GM19238 (cell line): ENCODE measurements around the gene PRR7.

Experiments
- DNase-seq: peaks from one replicate; pipeline ENCODE4 v3.0.0; 2011; ENCODE audit warnings: low spot score; ENCODE audit not compliant: insufficient read length

PRR7 gene

DNA sequence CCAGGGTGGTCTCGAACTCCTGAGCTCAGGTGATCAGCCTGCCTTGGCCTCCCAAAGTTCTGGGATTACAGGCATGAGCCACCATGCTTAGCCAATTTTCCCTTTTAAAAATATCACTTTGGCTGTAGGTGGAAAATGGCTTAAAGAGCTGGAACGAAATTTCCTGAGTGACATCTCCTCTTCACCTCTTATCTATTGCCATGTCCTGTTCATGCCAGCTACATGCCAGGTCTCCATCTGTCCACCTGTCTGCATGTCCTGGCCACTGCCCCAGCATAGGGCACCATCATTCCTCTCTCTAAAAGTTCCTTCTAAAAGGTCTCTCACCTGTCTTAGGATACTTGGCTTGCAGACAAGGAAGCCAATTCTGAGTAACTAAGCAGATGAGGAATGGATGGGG is 22.9 kb upstream of the PRR7 start:
- DNase-seq: no peak

DNA sequence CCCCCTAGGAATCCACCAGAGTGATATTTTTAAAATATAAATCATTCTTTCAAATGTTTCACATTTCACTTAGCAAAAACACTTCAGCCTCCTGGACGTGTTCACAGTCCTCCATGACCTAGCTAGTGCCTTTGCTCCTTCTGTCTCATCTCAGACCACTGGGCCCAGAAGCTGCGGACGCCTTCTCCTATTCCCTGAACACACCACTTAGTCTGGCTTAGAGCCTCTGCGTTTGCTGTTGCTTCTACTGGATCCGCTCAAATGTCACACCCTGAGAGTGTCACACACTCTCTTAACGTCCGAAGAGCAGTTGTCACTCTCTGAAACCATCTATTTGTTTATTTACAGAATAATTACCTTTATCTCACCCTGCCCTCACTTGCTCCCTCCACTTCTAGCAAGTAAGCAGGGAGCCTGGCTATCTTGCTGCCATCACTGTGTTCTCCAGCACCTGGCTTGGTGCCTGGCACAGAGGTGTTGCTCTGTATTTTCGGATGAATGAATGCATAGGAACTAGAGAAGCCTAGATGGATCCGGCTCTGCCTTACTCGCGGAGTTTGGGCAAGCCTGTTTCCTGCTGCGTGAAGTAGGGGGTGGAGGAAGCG is 21.3 kb upstream of the PRR7 start:
- no peak for DNase-seq

DNA sequence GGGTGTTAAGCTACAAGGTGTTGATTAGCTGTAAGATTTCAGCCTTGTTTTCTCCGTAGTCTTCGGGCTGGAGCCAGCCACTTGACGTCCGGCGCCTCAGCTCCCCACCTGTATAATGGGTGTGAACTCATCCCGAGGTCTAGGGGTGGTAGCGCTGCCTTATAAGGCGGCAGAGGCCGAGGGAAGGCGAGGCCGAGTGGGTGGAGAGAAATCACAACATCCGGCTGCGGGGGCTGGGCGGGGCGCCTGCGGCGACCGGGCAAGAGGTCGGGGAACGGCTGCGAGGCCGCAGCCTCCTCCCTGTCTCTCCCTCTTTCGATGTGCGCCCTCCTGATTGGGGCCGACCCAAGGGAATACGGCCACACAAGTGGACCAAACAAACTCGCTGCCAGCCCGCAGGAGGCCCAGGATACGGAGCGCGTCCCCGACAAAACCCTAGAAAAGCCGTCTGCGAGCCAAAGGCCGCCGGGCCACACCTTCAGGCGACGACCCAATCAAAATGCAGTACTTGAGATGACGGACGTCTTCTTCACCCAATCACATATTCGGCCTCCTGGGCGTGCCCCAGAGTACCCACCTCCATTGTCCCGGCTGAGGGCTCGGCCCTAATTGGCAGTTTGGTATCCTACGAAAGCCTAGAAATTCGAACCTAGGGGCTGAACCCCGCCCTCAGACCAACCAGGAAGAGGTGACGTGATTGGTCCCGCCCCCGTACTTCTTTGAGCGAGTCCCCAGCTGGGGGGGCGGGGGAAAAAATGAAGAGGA is 20.6 kb upstream of the PRR7 start:
- DNase-seq: peak; percentile 94

DNA sequence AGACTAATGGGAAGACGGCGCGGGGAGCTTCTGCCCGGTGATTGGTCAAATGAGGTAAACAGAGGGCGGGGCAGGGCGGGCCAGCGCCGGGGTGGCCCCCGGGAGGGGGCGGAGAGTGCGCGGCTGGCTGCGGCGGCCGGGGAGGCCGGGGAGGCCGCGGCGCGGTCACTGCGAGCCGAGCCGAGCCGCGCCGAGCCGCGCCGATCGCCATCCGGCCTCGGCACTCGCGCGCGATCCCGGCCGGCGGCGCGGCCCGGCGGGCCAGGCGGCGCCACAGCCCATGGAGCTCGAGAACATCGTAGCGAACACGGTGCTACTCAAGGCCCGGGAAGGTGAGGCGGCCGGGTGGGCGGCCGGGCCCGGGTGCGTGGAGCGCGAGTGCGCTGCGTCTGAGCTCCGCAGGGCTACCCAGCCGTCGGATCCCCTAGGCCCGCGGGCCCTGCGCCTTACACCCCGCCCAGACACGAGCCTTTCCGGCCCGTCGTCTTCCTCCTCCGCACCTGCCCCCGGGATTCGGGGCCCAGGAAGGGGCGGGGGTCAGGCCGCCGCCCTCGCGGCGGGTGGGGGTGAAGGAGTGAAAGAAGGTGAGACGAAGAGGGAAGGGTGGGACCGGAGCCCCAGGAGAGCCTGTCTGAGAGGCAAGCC is 19.9 kb upstream of the PRR7 start, which contains the start of gene GRK6:
TSS of gene GRK6 (plus strand) at position 111 of the 645 bp plus-strand sequence. CDS start at position 281, 170 bp downstream.
- no peak for DNase-seq

DNA sequence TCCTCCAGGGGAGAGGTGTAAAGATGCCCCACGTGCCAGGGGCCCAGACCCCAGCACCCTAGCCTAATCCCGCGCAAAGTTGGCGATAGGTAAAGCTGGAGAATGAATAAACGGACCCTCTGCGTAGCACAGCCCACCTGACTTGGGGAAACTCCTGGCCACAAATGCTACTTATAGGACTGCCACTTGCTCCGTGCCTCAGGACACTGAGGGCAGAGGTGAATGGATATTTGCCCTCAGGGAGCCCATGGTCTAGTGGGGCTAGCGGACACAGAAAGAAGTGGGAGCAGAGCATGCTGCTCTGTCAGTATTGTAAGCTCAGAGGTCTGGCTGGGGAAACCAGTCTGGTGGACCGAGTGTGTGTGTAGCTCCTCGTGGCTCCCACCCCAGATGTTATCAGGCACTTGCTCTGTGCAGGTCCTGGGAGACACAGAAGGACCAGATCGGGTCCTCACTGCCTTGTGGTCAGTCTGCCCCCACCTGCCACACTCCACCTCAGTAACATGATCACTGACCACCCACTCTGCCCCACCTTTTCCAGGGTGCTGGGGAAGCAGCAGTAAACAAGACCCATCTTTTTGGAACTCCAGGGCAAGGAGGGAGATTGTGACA is 19.3 kb upstream of the PRR7 start:
- no peak for DNase-seq

DNA sequence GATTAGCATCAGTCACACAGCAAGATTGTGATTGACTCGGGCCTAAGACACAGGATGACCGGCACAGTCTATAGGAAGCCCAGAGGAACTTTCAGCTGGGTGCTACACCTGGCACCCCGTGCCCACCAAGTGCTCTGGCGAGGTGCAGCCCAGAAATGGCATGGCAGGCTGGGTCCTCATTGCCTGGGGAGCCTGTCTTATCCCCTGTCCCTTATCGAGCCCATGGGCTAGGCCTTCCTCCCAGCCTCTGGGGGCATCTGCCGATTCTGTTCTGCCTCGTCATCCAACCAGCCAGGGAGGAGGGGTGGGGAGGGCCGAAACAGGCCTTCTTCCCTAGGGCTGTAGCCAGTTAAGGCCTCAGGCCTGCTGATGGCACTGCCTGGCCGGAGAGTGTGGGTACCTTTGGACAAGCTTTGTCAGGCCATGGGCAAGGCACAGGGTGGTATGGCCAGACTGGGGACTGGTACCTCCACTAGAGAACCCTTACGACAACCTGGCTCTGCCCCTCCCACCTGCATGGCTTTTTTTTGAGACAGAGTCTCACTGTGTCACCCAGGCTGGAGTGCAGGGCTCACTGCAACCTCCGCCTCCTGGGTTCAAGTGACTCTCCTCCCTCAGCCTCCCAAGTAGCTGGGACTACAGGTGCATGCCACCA is 18.6 kb upstream of the PRR7 start:
- DNase-seq: no peak

DNA sequence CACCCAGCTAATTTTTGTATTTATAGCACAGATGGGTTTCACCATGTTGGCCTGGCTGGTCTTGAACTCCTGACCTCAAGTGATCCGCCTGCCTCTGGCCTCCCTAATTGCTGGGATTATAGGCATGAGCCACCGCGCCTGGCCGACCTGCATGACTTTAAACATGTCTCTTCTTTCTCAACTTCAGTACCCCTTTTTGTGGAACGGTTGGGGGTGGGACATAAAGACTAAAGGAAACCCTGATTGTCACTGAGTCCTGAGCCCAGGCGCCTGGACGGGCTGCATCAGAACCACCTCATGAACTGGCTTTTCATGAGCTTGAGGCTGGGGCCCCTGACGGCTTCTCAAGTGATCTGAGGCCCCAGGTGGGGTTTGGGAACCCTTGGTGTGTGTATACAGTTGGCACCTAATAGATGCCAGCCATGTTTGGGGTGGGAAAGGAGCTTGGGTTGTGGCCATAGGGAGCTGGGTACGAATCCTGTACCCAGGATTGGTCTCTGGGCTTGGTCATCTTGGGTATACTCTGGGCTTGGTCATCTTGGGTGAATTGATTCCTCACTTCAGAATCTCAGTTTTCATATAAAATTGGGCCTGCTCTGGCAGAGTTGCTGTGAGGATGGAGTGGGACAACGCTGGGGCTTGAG is 17.9 kb upstream of the PRR7 start:
- no peak for DNase-seq

DNA sequence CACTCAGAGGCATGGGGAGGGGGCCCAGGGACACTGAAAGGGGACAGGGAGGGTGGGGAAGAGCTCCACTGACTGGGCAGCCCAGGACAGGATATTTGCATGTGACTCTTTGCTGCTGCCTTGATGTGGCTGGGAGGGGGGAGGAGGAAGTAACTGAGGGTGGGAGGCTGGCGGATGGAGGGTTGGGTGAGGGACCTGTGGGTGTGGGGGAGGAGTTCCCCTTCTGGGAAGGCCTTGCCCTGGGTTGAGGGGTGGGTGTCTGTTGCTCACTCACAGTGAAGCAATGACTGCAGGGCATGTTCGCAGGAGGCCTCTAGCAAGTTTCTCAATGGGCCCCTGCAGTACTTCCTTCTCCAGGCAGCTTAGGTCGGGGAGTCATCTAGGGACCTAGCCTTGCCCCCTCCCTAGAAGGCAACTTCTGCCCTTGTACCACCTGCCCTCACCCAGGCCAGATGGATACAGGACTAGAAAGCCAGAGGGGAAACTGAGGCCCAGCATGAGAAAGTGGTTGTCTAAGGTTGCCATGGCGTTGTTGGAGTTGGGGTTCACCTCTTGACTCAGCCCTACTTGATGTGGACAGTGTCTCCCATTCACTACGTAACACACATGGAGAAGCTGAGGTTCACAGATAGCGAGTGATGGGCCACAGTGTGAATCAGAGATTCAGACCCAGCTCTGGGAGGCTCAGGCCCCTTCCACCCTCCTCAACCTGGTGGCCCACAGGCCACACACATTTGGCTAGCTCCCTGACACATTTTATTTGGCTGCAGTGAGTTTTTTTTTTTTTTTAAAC is 17.2 kb upstream of the PRR7 start:
- peak; percentile 72 for DNase-seq

DNA sequence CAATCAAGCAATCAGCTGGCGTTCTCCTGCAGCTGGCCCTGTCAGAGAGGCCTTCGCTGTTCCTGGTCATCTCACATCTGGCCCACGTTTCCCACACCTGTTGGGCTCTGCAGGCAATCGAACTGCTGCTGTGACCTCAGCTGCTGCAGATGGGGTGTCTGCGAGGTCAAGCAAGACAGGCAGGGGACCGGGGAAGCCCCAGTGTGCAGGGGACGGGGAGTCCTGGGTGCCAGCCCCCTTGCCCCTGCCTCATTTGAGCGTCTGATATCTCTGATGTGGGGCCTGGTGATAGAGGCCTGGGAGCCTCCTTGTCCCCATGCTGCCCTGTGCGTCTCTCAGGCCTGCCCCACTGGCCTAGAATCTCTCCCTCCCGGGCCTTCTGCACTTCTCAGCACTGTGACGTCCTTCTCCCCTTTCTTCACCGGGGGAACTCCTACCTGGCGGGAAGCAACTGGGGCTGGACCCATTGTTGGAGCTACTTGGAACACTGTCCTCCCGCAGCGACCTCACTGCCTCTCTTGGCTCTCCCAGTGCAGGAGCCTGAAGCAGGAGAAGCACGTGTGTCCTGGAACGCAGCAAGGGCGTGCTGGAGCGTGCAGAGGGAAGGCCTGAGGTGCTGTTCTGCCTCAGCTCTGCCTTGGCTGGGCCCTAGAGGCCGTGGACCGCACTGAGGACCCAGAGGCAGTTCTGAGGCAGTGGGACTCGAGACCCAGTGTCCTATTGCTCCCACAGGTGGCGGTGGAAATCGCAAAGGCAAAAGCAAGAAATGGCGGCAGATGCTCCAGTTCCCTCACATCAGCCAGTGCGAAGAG is 16.3 kb upstream of the PRR7 start:
- DNase-seq: no peak

DNA sequence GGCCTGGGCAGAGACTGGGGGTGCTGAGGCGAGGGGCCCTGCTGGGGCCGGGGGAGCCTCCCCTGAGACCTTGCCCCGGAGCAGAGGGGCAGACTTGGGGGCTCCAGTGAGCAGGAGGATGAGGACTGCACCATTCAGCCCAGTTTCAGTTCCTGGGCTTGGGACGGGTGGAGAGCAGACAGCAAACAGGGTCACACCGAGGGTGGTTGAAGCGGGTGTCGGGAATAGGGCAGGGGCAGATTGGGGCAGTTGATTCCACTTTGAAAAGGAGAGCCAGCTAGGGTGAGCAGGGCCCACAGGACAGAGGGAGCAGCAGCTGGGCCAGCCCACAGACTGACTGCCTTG is 15.7 kb upstream of the PRR7 start:
- no peak for DNase-seq

DNA sequence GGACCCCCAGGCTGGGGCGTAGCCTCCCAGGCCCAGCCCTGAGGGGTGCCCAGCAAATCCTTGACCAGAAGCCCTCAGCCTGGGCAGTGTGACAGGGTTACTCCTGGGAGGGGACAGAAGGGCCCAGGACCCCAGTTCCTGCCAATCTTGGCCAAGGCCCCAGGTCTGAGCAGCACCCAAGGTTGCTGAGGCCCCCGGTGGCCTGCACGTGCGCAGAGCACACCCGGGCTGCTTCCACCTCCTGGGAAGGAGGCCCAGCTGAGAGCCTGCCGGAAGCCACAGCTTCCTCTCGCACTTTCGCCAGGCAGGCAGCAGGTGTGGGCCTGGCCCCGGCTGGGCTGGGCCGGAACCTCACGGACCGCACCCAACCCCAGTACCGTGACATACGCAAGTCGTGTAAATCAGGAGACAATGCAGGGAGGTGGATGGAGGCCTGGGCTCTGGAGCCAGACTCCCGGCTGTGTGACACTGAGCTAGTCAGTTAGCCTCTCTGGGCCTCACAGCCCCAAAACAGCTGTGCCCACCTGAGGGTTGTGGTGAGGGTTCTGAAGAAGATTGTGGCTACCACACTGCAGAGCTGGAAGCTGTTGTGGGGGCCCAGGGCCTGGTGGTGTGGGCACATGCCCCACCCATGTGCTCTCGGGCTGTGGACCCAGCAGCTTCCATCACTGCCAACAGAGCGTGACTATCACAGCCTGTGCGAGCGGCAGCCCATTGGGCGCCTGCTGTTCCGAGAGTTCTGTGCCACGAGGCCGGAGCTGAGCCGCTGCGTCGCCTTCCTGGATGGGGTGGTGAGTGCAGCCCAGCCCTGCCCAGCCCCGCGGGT is 15.1 kb upstream of the PRR7 start:
- DNase-seq: peak; percentile 76

DNA sequence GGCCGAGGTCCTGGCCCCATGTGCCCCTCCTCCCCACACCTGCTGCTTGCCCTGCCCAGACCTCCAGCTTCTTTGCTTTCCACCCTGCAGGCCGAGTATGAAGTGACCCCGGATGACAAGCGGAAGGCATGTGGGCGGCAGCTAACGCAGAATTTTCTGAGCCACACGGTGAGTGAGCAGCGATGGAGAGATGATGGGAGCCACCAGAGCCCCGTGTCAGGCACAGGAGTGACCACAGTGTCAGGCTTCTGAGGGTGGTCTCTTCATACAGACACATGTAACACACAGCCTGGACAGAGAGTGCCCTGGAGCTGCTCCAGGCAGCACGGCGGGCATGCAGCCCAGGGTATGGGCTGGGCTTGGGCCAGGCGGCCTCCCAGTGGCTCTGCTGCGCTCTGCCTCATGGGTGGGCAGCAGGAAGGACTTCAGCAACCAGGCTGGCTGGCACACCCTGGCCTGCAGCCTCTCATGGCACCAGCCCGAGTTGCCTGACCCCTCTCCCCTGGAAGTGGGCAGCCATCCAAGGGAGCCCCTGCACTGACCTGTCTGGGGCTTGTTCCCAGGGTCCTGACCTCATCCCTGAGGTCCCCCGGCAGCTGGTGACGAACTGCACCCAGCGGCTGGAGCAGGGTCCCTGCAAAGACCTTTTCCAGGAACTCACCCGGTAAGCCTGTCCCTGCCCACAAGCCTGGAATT is 14.3 kb upstream of the PRR7 start:
- DNase-seq: no peak

DNA sequence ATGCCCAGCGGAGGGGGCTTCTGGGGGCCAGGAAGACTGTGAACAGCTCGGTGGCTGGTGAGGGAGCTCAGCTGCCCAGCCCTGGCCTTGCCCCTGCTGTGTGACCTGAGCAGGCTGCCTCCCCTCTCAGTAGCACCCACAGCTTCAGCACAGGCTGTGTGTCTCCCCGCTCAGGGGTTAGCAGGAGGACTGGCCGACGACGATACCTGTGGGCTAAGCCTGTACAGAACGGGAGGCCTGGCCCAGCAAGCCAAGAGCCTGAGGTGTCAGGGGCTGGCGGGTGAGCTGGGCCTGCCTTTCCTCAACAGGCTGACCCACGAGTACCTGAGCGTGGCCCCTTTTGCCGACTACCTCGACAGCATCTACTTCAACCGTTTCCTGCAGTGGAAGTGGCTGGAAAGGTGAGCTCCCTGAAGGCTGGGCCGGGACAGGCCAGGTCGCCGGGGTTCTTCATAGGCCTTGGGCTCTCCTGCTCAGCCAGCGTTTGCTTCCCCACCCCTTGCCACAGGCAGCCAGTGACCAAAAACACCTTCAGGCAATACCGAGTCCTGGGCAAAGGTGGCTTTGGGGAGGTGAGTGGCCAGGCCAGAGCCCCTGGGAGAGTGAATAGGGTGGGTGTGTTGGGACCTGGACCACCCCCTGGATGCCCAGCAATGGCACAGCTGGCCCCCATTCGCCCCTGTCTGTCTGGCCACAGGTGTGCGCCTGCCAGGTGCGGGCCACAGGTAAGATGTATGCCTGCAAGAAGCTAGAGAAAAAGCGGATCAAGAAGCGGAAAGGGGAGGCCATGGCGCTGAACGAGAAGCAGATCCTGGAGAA is 13.6 kb upstream of the PRR7 start:
- DNase-seq: no peak

DNA sequence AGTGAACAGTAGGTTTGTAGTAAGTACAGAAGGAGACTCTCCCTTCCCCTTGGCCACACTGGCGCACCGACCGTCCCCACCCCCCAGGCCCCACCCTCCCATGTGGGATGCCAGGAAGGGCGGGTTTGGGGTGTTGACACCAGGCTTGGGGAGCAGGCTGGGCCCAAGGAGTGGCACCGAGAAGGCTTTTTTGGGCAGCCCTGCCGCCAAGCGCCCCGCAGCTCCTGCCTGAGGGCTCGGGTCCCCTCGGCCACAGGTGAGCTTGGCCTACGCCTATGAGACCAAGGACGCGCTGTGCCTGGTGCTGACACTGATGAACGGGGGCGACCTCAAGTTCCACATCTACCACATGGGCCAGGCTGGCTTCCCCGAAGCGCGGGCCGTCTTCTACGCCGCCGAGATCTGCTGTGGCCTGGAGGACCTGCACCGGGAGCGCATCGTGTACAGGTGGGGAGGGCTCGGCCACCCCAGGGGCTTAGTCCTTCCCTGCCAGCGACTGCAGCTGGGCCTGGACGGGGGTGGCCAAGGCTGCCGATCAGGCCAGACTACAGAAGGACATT is 12.9 kb upstream of the PRR7 start:
- DNase-seq: no peak

DNA sequence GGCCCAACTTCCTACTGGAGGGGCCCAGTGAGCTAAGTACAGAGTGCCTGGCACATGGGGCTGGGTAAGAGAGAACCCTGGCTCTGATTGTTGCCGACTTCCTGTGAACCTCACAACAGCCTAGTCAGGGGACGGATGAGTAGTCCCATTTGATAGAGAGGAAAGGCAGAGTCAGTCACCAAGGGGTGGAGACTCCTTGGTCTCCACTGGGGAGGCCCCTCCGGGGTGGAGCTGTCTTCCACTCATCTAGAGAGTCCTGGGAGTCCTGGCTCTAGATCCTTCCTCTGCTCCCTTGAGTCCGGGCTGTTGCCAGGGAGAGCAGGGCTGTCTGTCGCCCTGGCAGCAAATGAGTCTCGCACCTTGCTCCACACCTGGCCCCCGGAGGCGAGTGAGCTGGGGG is 12.2 kb upstream of the PRR7 start:
- no peak for DNase-seq

DNA sequence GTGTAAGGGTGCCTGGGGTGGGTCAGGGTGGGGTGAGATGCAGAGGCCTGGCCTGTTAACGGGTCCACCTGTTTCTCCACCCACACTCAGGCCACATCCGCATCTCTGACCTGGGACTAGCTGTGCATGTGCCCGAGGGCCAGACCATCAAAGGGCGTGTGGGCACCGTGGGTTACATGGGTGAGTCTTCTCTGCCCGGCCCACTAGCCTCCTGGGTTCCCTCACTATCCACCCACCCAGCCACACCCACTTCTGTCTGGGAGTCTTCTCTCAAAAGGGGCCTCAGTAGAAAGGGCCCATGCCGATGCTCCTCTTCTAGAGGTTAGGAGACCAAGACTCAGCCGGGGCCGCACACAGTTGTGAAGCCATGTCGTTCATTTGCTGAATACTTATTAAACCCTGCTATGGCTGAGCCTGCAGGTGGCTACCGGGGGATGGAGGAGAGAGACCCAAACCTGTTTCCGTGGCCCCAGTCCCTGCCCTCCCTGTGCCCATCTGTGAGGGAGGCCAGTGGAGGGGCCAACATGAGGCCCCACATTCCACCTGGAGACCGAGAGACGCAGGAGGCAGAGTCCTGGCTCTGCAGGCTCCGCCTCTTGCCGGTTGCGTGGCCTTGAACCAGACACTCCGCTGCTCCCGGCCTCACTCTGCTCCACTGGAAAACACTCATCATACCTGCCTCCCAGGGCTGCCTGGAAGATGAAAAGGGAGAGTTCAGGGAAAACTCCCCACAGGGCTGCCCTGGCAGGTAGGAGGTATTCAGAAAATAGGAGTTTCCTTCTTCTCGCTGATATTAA is 11.5 kb upstream of the PRR7 start:
- DNase-seq: no peak
